ENCODE measurements around the gene ZNF483. TPM values are rescaled to one million over a fixed set of nuclear protein-coding genes. Genes with fewer than 3 reads are reported as not detected.

The ZNF483 gene
- total RNA-seq: 1 to 10 TPM; 2.2 to 4.9 (median 3.4) TPM

- 1% methylated on average over 62 of the region's 66 CpGs; no CpG with 5 or more reads in 1 of the 2 donors for WGBS, 2 donors (ENCODE audit: low coverage in 1 of 2)
- in situ Hi-C loops (cut with MboI; ENCODE audit: low pct_ligation_motif_present in 1 of 4, low pct_unique_long_range_greater_than_20kb in 1 of 4, low sequenced_read_pairs in 3 of 4) (no loop called here), intact Hi-C loops (cut with DNase I; ENCODE audit: low total_unique reads) (no loop called here)
- peaks cover 0 to 16% (median 5%) of the 10 kb centered on the region in 4 donors for H3K4me1 ChIP-seq
- TF ChIP-seq POLR2A (IDR thresholded peaks at IDR 0.05): peak; percentile 16
- TF ChIP-seq CTCF (IDR thresholded peaks at IDR 0.05): no peak
- TF ChIP-seq EP300 (IDR thresholded peaks at IDR 0.05; ENCODE audit: low read depth): no peak
- peak in 1 of 3 donors; percentile 62 for TF ChIP-seq POLR2AphosphoS5 (IDR thresholded peaks at IDR 0.05)
- no peaks in the 10 kb centered on the region for H3K9me3 ChIP-seq
- H3K27ac ChIP-seq: peak within 1 kb of the TSS; percentile 36 to 56 (median 50)
- no peaks in the 10 kb centered on the region for H3K36me3 ChIP-seq
- DNase-seq: peak; percentile 71
- H3K27me3 ChIP-seq: peaks cover 22% of the 10 kb centered on the region
- H3K4me3 ChIP-seq: peak within 1 kb of the TSS; percentile 49 to 72 (median 59)
Measured at GRCh38 chr9:111525056-111525977, at the start of gene ZNF483. Gene ZNF483, plus strand, starts transcription at chr9:111525179. Its CDS starts 2,217 bp downstream, at chr9:111527396.

GRCh38 chr9:111475195-111475594 lies 49.8 kb upstream of the ZNF483 start:
- intact Hi-C loops (cut with DNase I; ENCODE audit: low total_unique reads) (no loop called here), in situ Hi-C loops (cut with MboI; ENCODE audit: low pct_ligation_motif_present in 1 of 4, low pct_unique_long_range_greater_than_20kb in 1 of 4, low sequenced_read_pairs in 3 of 4) (no loop called here)
- H3K4me1 ChIP-seq: peaks cover 3 to 40% (median 11%) of the 10 kb centered on the region in 4 donors
- no peaks in the 10 kb centered on the region for H3K9me3 ChIP-seq
- DNase-seq: no peak
- H3K27ac ChIP-seq: no peak overlapping the region
- no peak overlapping the region for H3K4me3 ChIP-seq
- no peak for TF ChIP-seq CTCF (IDR thresholded peaks at IDR 0.05)
- TF ChIP-seq EP300 (IDR thresholded peaks at IDR 0.05; ENCODE audit: low read depth): no peak
- no peak for TF ChIP-seq POLR2AphosphoS5 (IDR thresholded peaks at IDR 0.05)
- no peak for TF ChIP-seq POLR2A (IDR thresholded peaks at IDR 0.05)
- H3K27me3 ChIP-seq: no peaks in the 10 kb centered on the region
- H3K36me3 ChIP-seq: no peaks in the 10 kb centered on the region
- 88 to 100% methylated on average over 1 to 2 of the region's 2 CpGs for WGBS, 2 donors (ENCODE audit: low coverage in 1 of 2)

- intact Hi-C loops (cut with DNase I; ENCODE audit: low total_unique reads): no loop called here
- Histone ChIP-seq H3K27ac (no peak overlapping the region), H3K4me1 (peaks cover 3 to 38% (median 13%) of the 10 kb centered on the region in 4 donors), H3K36me3 (no peaks in the 10 kb centered on the region), H3K27me3 (no peaks in the 10 kb centered on the region), H3K9me3 (no peaks in the 10 kb centered on the region), H3K4me3 (no peak overlapping the region)
- DNase-seq: no peak
- TF ChIP-seq EP300 (IDR thresholded peaks at IDR 0.05; ENCODE audit: low read depth) (no peak), POLR2A (IDR thresholded peaks at IDR 0.05) (no peak), POLR2AphosphoS5 (IDR thresholded peaks at IDR 0.05) (no peak), CTCF (IDR thresholded peaks at IDR 0.05) (no peak)
- 89 to 90% methylated on average over 1 to 3 of the region's 3 CpGs for WGBS, 2 donors (ENCODE audit: low coverage in 1 of 2)
- in situ Hi-C loops (cut with MboI; ENCODE audit: low pct_ligation_motif_present in 1 of 4, low pct_unique_long_range_greater_than_20kb in 1 of 4, low sequenced_read_pairs in 3 of 4): no loop called here
Measured at GRCh38 chr9:111477677-111478076, 47.3 kb upstream of the ZNF483 start.

GRCh38 chr9:111481885-111482636 lies 42.9 kb upstream of the ZNF483 start:
- peak overlapping the region; percentile 92 to 100 (median 97) for H3K27ac ChIP-seq
- no peak for DNase-seq
- H3K4me1 ChIP-seq: peaks cover 3 to 29% (median 16%) of the 10 kb centered on the region in 4 donors
- TF ChIP-seq EP300 (IDR thresholded peaks at IDR 0.05; ENCODE audit: low read depth) (no peak), POLR2A (IDR thresholded peaks at IDR 0.05) (no peak), CTCF (IDR thresholded peaks at IDR 0.05) (no peak), POLR2AphosphoS5 (IDR thresholded peaks at IDR 0.05) (no peak)
- no peaks in the 10 kb centered on the region for H3K36me3 ChIP-seq
- no peaks in the 10 kb centered on the region for H3K9me3 ChIP-seq
- whole genome bisulfite sequencing, 2 donors (ENCODE audit: low coverage in 1 of 2): 31 to 34% methylated on average over 12 to 13 of the region's 13 CpGs
- no peaks in the 10 kb centered on the region for H3K27me3 ChIP-seq
- in situ Hi-C loops (cut with MboI; ENCODE audit: low pct_ligation_motif_present in 1 of 4, low pct_unique_long_range_greater_than_20kb in 1 of 4, low sequenced_read_pairs in 3 of 4): no loop called here
- H3K4me3 ChIP-seq: peak overlapping the region; percentile 63 to 96 (median 72)
- intact Hi-C loops (cut with DNase I; ENCODE audit: low total_unique reads): no loop called here
